Mammary epithelial cell (primary cell): Measurements from ENCODE around the gene NIPAL3.

Experiments
- CTCF ChIP-seq, 2 donors: IDR thresholded peaks in 1 of 2; conservative IDR thresholded peaks in 1 of 2; 2 replicates each; pipeline ENCODE4 v1.5.1; 2011 to 2012; ENCODE audit warnings: inconsistent platforms in 2 of 2, low read length in 2 of 2, mild to moderate bottlenecking in 2 of 2, control low read depth in 1 of 2, low read depth in 1 of 2; ENCODE audit not compliant: insufficient read depth in 1 of 2; ENCODE audit errors: extremely low read depth in 1 of 2
- EZH2 ChIP-seq: IDR thresholded peaks from 2 replicates; pipeline ENCODE4 v1.6.1; 2012; ENCODE audit warnings: low read length, inconsistent platforms, borderline replicate concordance

GRCh38 chr1:24450316-24450715, 34.7 kb downstream of the NIPAL3 start:
- TF ChIP-seq CTCF (conservative IDR thresholded peaks at IDR 0.05 in 1 of 2, IDR thresholded peaks at IDR 0.05 in 1 of 2; ENCODE audit: extremely low read depth in 1 of 2, insufficient read depth in 1 of 2, low read depth in 1 of 2, low read length in 2 of 2): no peak
- no peak for TF ChIP-seq EZH2
